Measurements from ENCODE around the gene SNX12.

GRCh38 chrX:71057848-71058530 is 10.1 kb downstream of the SNX12 start:
- TF ChIP-seq, protein P1, sequence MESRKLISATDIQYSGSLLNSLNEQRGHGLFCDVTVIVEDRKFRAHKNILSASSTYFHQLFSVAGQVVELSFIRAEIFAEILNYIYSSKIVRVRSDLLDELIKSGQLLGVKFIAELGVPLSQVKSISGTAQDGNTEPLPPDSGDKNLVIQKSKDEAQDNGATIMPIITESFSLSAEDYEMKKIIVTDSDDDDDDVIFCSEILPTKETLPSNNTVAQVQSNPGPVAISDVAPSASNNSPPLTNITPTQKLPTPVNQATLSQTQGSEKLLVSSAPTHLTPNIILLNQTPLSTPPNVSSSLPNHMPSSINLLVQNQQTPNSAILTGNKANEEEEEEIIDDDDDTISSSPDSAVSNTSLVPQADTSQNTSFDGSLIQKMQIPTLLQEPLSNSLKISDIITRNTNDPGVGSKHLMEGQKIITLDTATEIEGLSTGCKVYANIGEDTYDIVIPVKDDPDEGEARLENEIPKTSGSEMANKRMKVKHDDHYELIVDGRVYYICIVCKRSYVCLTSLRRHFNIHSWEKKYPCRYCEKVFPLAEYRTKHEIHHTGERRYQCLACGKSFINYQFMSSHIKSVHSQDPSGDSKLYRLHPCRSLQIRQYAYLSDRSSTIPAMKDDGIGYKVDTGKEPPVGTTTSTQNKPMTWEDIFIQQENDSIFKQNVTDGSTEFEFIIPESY (IDR thresholded peaks at IDR 0.05) = no peak
- TF ChIP-seq JUND (IDR thresholded peaks at IDR 0.05) = no peak
- TF ChIP-seq, protein P2, sequence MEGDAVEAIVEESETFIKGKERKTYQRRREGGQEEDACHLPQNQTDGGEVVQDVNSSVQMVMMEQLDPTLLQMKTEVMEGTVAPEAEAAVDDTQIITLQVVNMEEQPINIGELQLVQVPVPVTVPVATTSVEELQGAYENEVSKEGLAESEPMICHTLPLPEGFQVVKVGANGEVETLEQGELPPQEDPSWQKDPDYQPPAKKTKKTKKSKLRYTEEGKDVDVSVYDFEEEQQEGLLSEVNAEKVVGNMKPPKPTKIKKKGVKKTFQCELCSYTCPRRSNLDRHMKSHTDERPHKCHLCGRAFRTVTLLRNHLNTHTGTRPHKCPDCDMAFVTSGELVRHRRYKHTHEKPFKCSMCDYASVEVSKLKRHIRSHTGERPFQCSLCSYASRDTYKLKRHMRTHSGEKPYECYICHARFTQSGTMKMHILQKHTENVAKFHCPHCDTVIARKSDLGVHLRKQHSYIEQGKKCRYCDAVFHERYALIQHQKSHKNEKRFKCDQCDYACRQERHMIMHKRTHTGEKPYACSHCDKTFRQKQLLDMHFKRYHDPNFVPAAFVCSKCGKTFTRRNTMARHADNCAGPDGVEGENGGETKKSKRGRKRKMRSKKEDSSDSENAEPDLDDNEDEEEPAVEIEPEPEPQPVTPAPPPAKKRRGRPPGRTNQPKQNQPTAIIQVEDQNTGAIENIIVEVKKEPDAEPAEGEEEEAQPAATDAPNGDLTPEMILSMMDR (IDR thresholded peaks at IDR 0.05; ENCODE audit: low read depth, low read length, missing input control) = no peak
- no peak for TF ChIP-seq RAD21 (IDR thresholded peaks at IDR 0.05)
- no peak for TF ChIP-seq RXRA (IDR thresholded peaks at IDR 0.05)
- TF ChIP-seq SP1 (IDR thresholded peaks at IDR 0.05) = no peak

Data from liver (tissue), 3 donors.